PC-9 (cell line): Measurements from ENCODE around the gene TMCO4. TPM values are rescaled to one million over a fixed set of nuclear protein-coding genes. Genes with fewer than 3 reads are reported as not detected.

ENCODE experiments used
- BruUV-seq: library from RNA; stranded (reverse); fragments of 400-500 nt; replicated peaks from 2 replicates; lab custom pipeline; 2021; lab: Mats Ljungman, UMichigan
- CTCF ChIA-PET: fragments of 300-600 bp; sonication (Branson Sonifier 250); formaldehyde crosslinking; loops from one replicate; lab custom pipeline; 2022; ENCODE audit warnings: antibody characterized with exemption; lab: Charles Lee
- POLR2A ChIA-PET: fragments of 300-600 bp; sonication (Branson Sonifier 250); formaldehyde crosslinking; loops from one replicate; lab custom pipeline; 2022; ENCODE audit warnings: antibody characterized with exemption; ENCODE audit not compliant: unreplicated experiment; lab: Charles Lee
- DNase-seq, 2 experiments: peaks; one replicate each; pipeline versions ENCODE4 v3.0.0 to v3.0.0-alpha.2; 2015 to 2022; ENCODE audit warnings: mixed read lengths in 1 of 2
- H2AFZ ChIP-seq: fragments of 200-600 bp; sonication (generic); 2 replicates; pipeline ENCODE4 v1.8.1; 2017; ENCODE audit warnings: antibody characterized with exemption
- H3F3A ChIP-seq: fragments of 200-600 bp; sonication (generic); 2 replicates; pipeline ENCODE4 v1.8.1; 2017; ENCODE audit warnings: antibody characterized with exemption, mild to moderate bottlenecking, low read depth; ENCODE audit not compliant: insufficient read depth
- H3K27ac ChIP-seq: fragments of 200-600 bp; sonication (generic); 2 replicates; pipeline ENCODE4 v1.6.1; 2016; ENCODE audit warnings: mixed run types
- H3K27me3 ChIP-seq: fragments of 200-600 bp; sonication (generic); 2 replicates; pipeline ENCODE4 v1.6.1; 2016; ENCODE audit warnings: low read depth, mixed run types; ENCODE audit not compliant: insufficient read depth
- H3K36me3 ChIP-seq: fragments of 200-600 bp; sonication (generic); 2 replicates; pipeline ENCODE4 v1.6.1; 2016; ENCODE audit warnings: low read depth, mixed run types
- H3K4me1 ChIP-seq: fragments of 200-600 bp; sonication (generic); replicated peaks from 2 replicates; pipeline ENCODE4 v1.6.1; 2016; ENCODE audit warnings: mixed run types; ENCODE audit not compliant: insufficient read depth
- H3K4me2 ChIP-seq: fragments of 200-600 bp; sonication (generic); 2 replicates; pipeline ENCODE4 v1.6.1; 2017; ENCODE audit warnings: mixed run types
- H3K4me3 ChIP-seq: fragments of 200-600 bp; sonication (generic); 2 replicates; pipeline ENCODE4 v1.6.1; 2016; ENCODE audit warnings: mixed run types
- H3K79me2 ChIP-seq: fragments of 200-600 bp; sonication (generic); 2 replicates; pipeline ENCODE4 v1.6.1; 2017; ENCODE audit warnings: low read depth, mixed run types
- H3K9me2 ChIP-seq: fragments of 200-600 bp; sonication (generic); 2 replicates; pipeline ENCODE4 v1.8.1; 2017; ENCODE audit warnings: mild to moderate bottlenecking; ENCODE audit not compliant: insufficient read depth
- H3K9me3 ChIP-seq: fragments of 200-600 bp; sonication (generic); 2 replicates; pipeline ENCODE4 v1.8.1; 2016; ENCODE audit warnings: low read depth; ENCODE audit not compliant: insufficient read depth
- H4K20me1 ChIP-seq: fragments of 200-600 bp; sonication (generic); 2 replicates; pipeline ENCODE4 v1.8.1; 2017; ENCODE audit not compliant: insufficient read depth
- EZH2 ChIP-seq: fragments of 200-600 bp; sonication (generic); IDR thresholded peaks from 2 replicates; pipeline ENCODE4 v1.8.0; 2017; ENCODE audit warnings: antibody characterized with exemption, low read depth
- intact Hi-C: fragments of 100-400 bp; cut with micrococcal nuclease; formaldehyde crosslinking; loops from one replicate; pipeline ENCODE4 v1.10.0; 2022; ENCODE audit not compliant: unreplicated experiment
- total RNA-seq: library from RNA; stranded (reverse); gene quantifications from 2 replicates; pipeline ENCODE4 v1.2.3, GENCODE V29; 2021
- TF ChIP-seq, protein P1 (sequence below): fragments of 200-600 bp; sonication (generic); conservative IDR thresholded peaks from 2 replicates; pipeline ENCODE4 v1.6.1; 2017; ENCODE audit warnings: mixed run types, antibody characterized with exemption, mild to moderate bottlenecking, moderate library complexity

TMCO4 gene
- total RNA-seq, 1 experiment from 2014 or later: 22.6 TPM

DNA sequence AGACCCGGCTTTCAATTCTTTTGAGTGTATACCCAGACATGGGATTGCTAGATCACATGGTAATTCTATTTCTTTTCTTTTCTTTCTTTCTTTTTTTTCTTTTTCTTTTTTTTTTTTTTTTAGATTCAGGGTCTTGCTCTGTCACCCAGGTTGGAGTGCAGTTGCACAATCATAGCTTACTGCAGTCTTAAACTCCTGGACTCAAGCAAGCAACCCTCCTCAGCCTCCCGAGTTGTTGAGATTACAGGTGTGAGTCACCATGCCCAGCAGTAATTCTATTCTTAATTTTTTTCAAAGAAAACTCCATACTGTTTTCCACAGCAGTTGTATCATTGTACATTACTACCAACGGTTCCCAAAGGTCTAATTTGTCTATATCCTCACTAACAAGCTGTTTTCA lies 28.8 kb upstream of the TMCO4 start:
- TF ChIP-seq EZH2: no peak
- intact Hi-C loops: no loop called here
- no peak overlapping the region for H2AFZ ChIP-seq
- H3K79me2 ChIP-seq: no peaks in the 10 kb centered on the region
- H4K20me1 ChIP-seq: no peaks in the 10 kb centered on the region
- CTCF ChIA-PET: no interaction called here
- no peaks in the 10 kb centered on the region; the same call in 1 of the 2 replicates for H3K9me2 ChIP-seq
- no peak overlapping the region for H3K4me2 ChIP-seq
- H3K4me1 ChIP-seq: no peaks in the 10 kb centered on the region
- no TSS peak for BruUV-seq
- H3K36me3 ChIP-seq: no peaks in the 10 kb centered on the region
- no peaks in the 10 kb centered on the region for H3K9me3 ChIP-seq
- H3K27ac ChIP-seq: no peak overlapping the region
- no peaks in the 10 kb centered on the region for H3F3A ChIP-seq
- H3K27me3 ChIP-seq: no peaks in the 10 kb centered on the region
- no peak for DNase-seq
- POLR2A ChIA-PET: no interaction called here
- no peak overlapping the region for H3K4me3 ChIP-seq

DNA sequence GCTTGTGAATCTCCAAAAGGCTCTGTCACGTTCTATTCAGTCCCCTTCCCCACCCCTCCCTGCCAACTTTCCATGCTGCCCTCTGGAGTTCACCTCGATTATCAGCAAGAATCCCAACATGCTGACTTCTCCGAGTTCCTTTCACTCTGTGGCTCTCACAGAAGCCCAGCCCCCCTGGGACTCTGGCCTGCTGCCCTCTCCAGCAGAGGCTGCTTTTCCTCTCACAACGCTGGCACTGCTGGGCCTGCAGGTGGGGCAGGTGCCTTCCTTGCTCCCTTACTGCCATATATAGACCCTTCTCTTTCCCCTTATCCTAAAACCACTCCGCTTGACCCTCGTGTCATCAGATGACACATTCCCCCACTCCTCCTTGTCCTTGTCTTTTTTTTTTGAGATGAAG lies 25.6 kb upstream of the TMCO4 start:
- Histone ChIP-seq H4K20me1 (no peaks in the 10 kb centered on the region), H3K27ac (no peak overlapping the region), H3K9me3 (no peaks in the 10 kb centered on the region), H3K4me2 (no peak overlapping the region), H2AFZ (no peak overlapping the region), H3F3A (no peaks in the 10 kb centered on the region), H3K4me1 (no peaks in the 10 kb centered on the region), H3K79me2 (no peaks in the 10 kb centered on the region), H3K36me3 (no peaks in the 10 kb centered on the region), H3K4me3 (no peak overlapping the region), H3K9me2 (no peaks in the 10 kb centered on the region; the same call in 1 of the 2 replicates), H3K27me3 (no peaks in the 10 kb centered on the region)
- POLR2A ChIA-PET: no interaction called here
- CTCF ChIA-PET: no interaction called here
- DNase-seq: no peak
- no peak for TF ChIP-seq EZH2
- TF ChIP-seq, protein P1, sequence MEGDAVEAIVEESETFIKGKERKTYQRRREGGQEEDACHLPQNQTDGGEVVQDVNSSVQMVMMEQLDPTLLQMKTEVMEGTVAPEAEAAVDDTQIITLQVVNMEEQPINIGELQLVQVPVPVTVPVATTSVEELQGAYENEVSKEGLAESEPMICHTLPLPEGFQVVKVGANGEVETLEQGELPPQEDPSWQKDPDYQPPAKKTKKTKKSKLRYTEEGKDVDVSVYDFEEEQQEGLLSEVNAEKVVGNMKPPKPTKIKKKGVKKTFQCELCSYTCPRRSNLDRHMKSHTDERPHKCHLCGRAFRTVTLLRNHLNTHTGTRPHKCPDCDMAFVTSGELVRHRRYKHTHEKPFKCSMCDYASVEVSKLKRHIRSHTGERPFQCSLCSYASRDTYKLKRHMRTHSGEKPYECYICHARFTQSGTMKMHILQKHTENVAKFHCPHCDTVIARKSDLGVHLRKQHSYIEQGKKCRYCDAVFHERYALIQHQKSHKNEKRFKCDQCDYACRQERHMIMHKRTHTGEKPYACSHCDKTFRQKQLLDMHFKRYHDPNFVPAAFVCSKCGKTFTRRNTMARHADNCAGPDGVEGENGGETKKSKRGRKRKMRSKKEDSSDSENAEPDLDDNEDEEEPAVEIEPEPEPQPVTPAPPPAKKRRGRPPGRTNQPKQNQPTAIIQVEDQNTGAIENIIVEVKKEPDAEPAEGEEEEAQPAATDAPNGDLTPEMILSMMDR: no peak
- intact Hi-C loops: no loop called here
- BruUV-seq: no TSS peak

DNA sequence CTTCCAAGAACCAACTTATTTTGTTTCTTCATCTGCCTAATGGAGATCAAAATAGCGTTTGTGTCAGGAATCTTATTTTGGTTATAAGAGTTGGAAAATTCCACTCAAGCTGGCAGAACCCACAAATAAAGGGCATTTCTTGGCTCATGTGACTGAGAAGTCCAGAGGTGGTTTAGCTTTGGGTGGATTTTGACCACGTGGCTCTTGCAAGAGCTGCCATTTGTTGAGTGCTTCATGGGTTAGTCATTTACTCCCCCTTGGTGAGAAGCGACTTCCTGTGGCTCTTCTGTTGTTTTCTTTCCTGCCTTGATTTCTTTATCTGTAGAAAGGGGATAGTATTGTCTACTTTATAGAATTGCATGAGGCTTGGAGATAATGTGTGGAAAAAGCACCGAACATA lies 24.8 kb upstream of the TMCO4 start:
- intact Hi-C loops: no loop called here
- no peaks in the 10 kb centered on the region for H3K4me1 ChIP-seq
- no peak overlapping the region for H3K4me3 ChIP-seq
- no peak overlapping the region for H3K4me2 ChIP-seq
- ChIA-PET POLR2A (no interaction called here), CTCF (no interaction called here)
- H3K27ac ChIP-seq: no peak overlapping the region
- no peaks in the 10 kb centered on the region for H4K20me1 ChIP-seq
- H3F3A ChIP-seq: no peaks in the 10 kb centered on the region
- DNase-seq: no peak
- TF ChIP-seq EZH2: no peak
- TF ChIP-seq, protein P1: no peak
- no peaks in the 10 kb centered on the region for H3K36me3 ChIP-seq
- no TSS peak for BruUV-seq
- no peaks in the 10 kb centered on the region for H3K9me3 ChIP-seq
- H3K79me2 ChIP-seq: no peaks in the 10 kb centered on the region
- no peaks in the 10 kb centered on the region for H3K9me2 ChIP-seq
- no peaks in the 10 kb centered on the region for H3K27me3 ChIP-seq
- no peak overlapping the region for H2AFZ ChIP-seq

DNA sequence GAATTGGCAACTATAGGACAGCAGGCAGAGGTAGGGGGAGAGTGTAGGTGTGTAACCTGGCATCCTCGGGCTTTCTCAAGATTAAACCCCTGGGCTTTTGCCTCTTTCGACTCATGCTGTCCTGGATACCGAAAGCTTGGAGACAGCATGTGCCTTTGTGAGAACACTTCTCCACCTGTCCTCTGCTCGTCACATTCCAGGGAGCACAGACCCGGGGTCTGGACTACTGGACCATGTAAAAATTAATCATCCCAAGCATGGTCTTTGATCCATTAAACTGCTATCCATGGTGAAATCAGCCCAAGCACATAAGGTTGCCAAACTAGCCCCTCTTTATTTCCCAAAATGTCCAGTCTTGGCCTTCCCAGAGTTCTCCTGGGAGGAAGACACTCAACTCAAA lies 24.3 kb upstream of the TMCO4 start:
- POLR2A ChIA-PET: no interaction called here
- H3K27me3 ChIP-seq: no peaks in the 10 kb centered on the region
- no peaks in the 10 kb centered on the region for H3K9me3 ChIP-seq
- CTCF ChIA-PET: no interaction called here
- no peak for TF ChIP-seq EZH2
- TF ChIP-seq, protein P1: no peak
- no peaks in the 10 kb centered on the region for H3F3A ChIP-seq
- no peaks in the 10 kb centered on the region for H3K36me3 ChIP-seq
- DNase-seq: no peak
- intact Hi-C loops: no loop called here
- H3K4me3 ChIP-seq: no peak overlapping the region
- H3K27ac ChIP-seq: no peak overlapping the region
- H3K4me1 ChIP-seq: no peaks in the 10 kb centered on the region
- no peak overlapping the region for H2AFZ ChIP-seq
- no TSS peak for BruUV-seq
- no peak overlapping the region for H3K4me2 ChIP-seq
- no peaks in the 10 kb centered on the region for H3K9me2 ChIP-seq
- no peaks in the 10 kb centered on the region for H3K79me2 ChIP-seq
- H4K20me1 ChIP-seq: no peaks in the 10 kb centered on the region
